BLaER1 (cell line): ENCODE measurements around the gene BCL2L13.
A peak's percentile ranks its signal among the peaks of the same experiment; 100 is the strongest.

Experiments used
- H3K27ac ChIP-seq: shearing (Covaris generic); formaldehyde crosslinking; 2 replicates; pipeline ENCODE4 v1.8.1; 2022
- H3K27me3 ChIP-seq: shearing (Covaris generic); formaldehyde crosslinking; 2 replicates; pipeline ENCODE4 v1.8.1; 2022
- H3K36me3 ChIP-seq: shearing (Covaris generic); formaldehyde crosslinking; 2 replicates; pipeline ENCODE4 v1.8.1; 2022
- H3K4me1 ChIP-seq: shearing (Covaris generic); formaldehyde crosslinking; 2 replicates; pipeline ENCODE4 v1.8.1; 2022
- H3K4me2 ChIP-seq: shearing (Covaris generic); formaldehyde crosslinking; 2 replicates; pipeline ENCODE4 v1.8.1; 2022
- H3K4me3 ChIP-seq: shearing (Covaris generic); formaldehyde crosslinking; 2 replicates; pipeline ENCODE4 v1.8.1; 2022
- H3K9ac ChIP-seq: shearing (Covaris generic); formaldehyde crosslinking; 2 replicates; pipeline ENCODE4 v1.8.1; 2022
- H3K9me3 ChIP-seq: shearing (Covaris generic); formaldehyde crosslinking; 2 replicates; pipeline ENCODE4 v1.8.1; 2022
- H4K20me1 ChIP-seq: shearing (Covaris generic); formaldehyde crosslinking; 2 replicates; pipeline ENCODE4 v1.8.1; 2022
- Cebpa-rat ChIP-seq: shearing (Covaris generic); IDR thresholded peaks from 2 replicates; pipeline ENCODE4 v1.8.1; 2022

BCL2L13 gene

DNA sequence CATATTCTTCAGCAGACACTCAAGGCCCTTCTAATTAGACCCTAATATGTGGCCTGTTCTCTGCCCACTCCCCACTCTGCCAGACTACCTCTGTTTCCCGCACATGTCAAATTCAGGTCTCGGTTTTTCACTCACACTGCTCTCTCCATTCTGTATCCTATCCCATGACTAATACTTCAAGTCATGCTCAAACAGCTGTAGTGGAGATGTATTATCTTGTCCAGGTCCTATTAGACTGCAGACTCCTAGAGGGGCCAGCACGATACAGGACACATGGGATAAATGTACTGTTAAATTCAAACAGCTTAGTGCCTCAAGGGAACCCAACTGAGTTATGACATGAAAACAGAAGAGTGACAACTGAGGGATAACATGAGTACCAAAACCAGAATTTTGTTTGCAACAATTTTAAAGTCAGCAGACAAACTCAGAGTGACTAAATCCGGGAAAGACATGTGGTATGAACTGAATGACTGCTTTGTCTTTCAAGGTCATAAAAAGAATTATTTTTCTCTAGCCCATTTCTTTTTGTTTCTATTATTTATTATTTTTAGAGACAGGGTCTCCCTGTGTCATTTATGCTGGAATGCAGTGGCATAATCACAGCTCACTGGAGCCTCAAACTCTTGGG, 30.6 kb upstream of the BCL2L13 start:
- TF ChIP-seq Cebpa-rat = no peak
- H3K4me3 ChIP-seq = no peak overlapping the region
- peaks cover 95% of the 10 kb centered on the region for H3K36me3 ChIP-seq
- no peaks in the 10 kb centered on the region for H3K27me3 ChIP-seq
- no peak overlapping the region for H3K9ac ChIP-seq
- no peak overlapping the region for H3K27ac ChIP-seq
- H3K4me1 ChIP-seq = peaks cover 11% of the 10 kb centered on the region
- no peak overlapping the region for H3K4me2 ChIP-seq
- H4K20me1 ChIP-seq = peaks cover 23% of the 10 kb centered on the region; the same call in 1 of the 2 replicates
- H3K9me3 ChIP-seq = no peaks in the 10 kb centered on the region

DNA sequence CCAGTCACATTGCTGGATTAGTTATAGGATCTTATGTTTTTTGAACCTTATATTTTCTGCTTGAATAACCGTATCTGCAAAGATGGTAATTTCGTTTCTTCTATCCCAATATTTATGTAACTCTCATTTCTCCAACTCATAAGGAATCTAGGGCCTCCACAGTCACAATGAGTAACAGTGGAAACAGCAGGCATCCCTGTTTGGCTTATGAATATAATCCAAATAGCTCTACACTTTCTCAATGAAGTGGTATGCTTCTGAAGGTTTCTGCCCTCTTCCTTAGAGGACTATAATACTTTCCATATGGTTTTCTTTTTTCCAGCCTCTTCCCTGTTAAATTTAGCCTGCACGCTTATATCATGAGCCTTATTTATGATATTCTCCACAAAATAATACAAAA, 26.5 kb upstream of the BCL2L13 start:
- no peak overlapping the region for H3K27ac ChIP-seq
- H3K4me2 ChIP-seq = no peak overlapping the region
- TF ChIP-seq Cebpa-rat = no peak
- no peak overlapping the region for H3K9ac ChIP-seq
- no peak overlapping the region for H3K4me3 ChIP-seq
- peaks cover 94% of the 10 kb centered on the region for H3K36me3 ChIP-seq
- H4K20me1 ChIP-seq = peaks cover 18% of the 10 kb centered on the region; the same call in 1 of the 2 replicates
- no peaks in the 10 kb centered on the region for H3K4me1 ChIP-seq
- H3K9me3 ChIP-seq = no peaks in the 10 kb centered on the region
- no peaks in the 10 kb centered on the region for H3K27me3 ChIP-seq

DNA sequence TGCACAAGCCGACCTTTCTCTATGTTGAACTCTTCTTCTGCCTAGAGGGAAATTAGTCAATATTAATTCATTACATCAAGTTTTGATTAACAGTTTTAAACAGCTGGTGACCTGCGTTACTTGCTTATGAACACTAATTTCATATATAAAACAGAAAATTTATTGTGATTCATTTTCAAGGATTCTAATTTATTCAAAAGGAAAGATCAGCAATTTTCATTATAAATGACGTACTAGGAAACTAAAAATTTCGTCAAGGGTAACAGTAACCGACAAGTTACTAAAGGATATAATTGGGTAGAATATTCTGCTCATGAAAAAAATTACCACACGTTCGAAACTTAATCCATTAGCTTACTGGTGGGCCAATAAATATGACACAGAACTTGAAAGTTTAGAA, 25.3 kb upstream of the BCL2L13 start:
- Histone ChIP-seq H3K9ac (no peak overlapping the region), H3K9me3 (no peaks in the 10 kb centered on the region), H3K27ac (no peak overlapping the region), H3K4me1 (no peaks in the 10 kb centered on the region), H4K20me1 (peaks cover 18% of the 10 kb centered on the region; the same call in 1 of the 2 replicates), H3K36me3 (peaks cover 94% of the 10 kb centered on the region), H3K4me3 (no peak overlapping the region), H3K27me3 (no peaks in the 10 kb centered on the region), H3K4me2 (no peak overlapping the region)
- no peak for TF ChIP-seq Cebpa-rat

DNA sequence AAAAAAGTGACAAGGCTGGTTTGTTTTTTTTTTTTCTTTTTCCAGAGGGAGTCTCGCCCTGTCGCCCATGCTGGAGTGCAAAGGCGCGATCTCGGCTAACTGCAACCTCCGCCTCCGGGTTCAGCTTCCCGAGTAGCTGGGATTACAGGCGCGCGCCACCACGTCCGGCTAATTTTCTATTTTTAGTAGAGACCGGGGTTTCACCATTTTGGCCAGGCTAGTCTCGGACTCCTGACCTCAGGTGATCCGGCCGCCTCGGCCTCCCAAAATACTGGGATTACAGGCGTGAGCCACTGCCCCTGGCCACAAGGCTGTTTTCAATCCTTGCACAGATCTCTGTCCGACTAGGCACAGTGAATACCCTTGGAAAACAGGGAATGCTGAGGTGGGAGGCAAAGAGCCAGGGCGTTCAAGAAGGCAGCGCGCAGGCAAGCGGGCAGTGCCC, 10.6 kb upstream of the BCL2L13 start:
- peak overlapping the region; percentile 89 for H3K27ac ChIP-seq
- H3K36me3 ChIP-seq = peaks cover 25% of the 10 kb centered on the region
- no peak for TF ChIP-seq Cebpa-rat
- H3K9me3 ChIP-seq = no peaks in the 10 kb centered on the region
- peak overlapping the region; percentile 97 for H3K4me3 ChIP-seq
- H3K27me3 ChIP-seq = no peaks in the 10 kb centered on the region
- peak overlapping the region; percentile 90 for H3K9ac ChIP-seq
- H4K20me1 ChIP-seq = peaks cover 54% of the 10 kb centered on the region
- peak overlapping the region; percentile 97 for H3K4me2 ChIP-seq
- peaks cover 28% of the 10 kb centered on the region for H3K4me1 ChIP-seq

DNA sequence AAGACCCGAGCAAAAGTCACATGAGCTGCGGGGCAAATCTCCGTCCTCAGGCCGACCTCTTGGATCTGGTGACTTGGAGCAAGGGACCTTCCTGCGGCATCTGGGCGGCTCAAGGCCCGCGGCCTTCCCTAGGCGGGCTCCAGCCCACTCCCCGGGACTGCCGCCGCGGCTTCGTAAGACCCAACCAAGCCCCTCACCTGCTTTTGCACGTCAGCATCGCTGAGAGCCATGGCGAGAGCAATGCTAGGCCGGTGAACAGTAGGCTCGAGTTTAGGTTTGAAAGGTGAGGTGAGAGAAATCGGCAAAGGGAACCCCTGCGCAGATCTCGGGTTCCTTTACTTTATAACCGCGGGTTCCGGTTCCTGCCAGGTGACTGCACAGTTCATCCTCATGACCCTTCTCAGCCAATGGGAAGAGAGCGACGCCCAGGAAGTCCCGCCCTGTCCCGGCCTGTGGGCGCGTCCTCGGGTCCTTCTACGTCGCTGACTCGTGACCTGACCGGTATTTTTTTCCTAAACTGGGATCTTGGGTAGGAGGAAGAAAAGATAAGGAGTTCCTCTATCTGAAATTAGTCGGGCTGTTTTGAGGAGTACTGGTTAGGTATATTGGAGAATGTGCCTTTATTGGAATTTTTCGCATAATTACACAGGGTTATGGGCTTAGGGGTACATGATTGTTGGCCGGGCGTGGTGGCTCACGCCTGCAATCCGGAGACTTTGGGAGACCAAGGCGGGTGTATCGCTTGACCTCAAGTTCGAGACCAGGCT, 10.0 kb upstream of the BCL2L13 start, which contains the start of gene ATP6V1E1:
TSS of gene ATP6V1E1 (minus strand) at position 344 of the 767 bp plus-strand sequence. CDS start at position 230, 114 bp downstream.
- TF ChIP-seq Cebpa-rat = no peak
- H3K4me3 ChIP-seq = peak within 1 kb of the TSS; percentile 97
- H3K9ac ChIP-seq = peak within 1 kb of the TSS; percentile 90
- H3K27ac ChIP-seq = peak within 1 kb of the TSS; percentile 89
- H3K36me3 ChIP-seq = peaks cover 19% of the 10 kb centered on the region
- no peaks in the 10 kb centered on the region for H3K27me3 ChIP-seq
- peak within 1 kb of the TSS; percentile 97 for H3K4me2 ChIP-seq
- peaks cover 48% of the 10 kb centered on the region for H4K20me1 ChIP-seq
- H3K9me3 ChIP-seq = no peaks in the 10 kb centered on the region
- H3K4me1 ChIP-seq = peaks cover 28% of the 10 kb centered on the region

DNA sequence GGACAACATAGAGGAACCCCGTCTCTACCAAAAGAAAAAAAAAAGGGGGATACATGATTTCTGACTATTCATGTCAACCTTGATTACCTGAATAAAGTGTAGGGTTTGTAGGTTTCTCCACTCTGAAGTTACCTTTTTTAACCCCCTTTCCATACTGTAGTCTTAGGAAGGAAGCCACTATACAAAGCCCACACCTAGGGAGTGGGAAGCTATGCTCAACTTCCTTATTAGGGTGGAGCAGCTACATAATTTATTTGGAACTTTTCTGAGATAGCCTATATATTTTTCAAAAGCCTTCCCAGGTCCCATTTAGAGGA, 9.4 kb upstream of the BCL2L13 start:
- peaks cover 28% of the 10 kb centered on the region for H3K4me1 ChIP-seq
- TF ChIP-seq Cebpa-rat = no peak
- no peaks in the 10 kb centered on the region for H3K9me3 ChIP-seq
- peaks cover 15% of the 10 kb centered on the region for H3K36me3 ChIP-seq
- peaks cover 42% of the 10 kb centered on the region for H4K20me1 ChIP-seq
- peak overlapping the region; percentile 89 for H3K4me2 ChIP-seq
- H3K27me3 ChIP-seq = no peaks in the 10 kb centered on the region
- H3K27ac ChIP-seq = peak overlapping the region; percentile 89
- peak overlapping the region; percentile 90 for H3K9ac ChIP-seq
- H3K4me3 ChIP-seq = peak overlapping the region; percentile 97

DNA sequence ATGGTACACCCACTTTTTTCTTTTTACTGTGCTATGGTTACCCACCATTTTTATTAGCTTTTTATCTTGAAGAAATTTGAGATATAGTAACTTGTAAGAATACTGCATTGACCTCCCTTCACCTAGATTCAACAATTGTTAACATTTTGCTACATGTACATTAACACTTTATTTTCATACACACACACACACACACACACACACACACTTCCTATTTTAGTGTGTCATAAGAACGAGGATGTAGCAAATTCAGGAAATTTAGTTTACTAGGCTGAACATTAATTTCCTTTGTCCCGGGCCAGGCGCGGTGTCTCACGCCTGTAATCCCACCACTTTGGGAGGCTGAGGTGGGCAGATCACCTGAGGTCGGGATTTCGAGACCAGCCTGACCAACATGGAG, 8.9 kb upstream of the BCL2L13 start:
- no peaks in the 10 kb centered on the region for H3K9me3 ChIP-seq
- H3K27ac ChIP-seq = no peak overlapping the region
- peak overlapping the region; percentile 97 for H3K4me3 ChIP-seq
- peaks cover 10% of the 10 kb centered on the region for H3K36me3 ChIP-seq
- H4K20me1 ChIP-seq = peaks cover 37% of the 10 kb centered on the region
- H3K9ac ChIP-seq = no peak overlapping the region
- no peaks in the 10 kb centered on the region for H3K27me3 ChIP-seq
- peaks cover 28% of the 10 kb centered on the region for H3K4me1 ChIP-seq
- peak overlapping the region; percentile 89 for H3K4me2 ChIP-seq
- TF ChIP-seq Cebpa-rat = no peak

DNA sequence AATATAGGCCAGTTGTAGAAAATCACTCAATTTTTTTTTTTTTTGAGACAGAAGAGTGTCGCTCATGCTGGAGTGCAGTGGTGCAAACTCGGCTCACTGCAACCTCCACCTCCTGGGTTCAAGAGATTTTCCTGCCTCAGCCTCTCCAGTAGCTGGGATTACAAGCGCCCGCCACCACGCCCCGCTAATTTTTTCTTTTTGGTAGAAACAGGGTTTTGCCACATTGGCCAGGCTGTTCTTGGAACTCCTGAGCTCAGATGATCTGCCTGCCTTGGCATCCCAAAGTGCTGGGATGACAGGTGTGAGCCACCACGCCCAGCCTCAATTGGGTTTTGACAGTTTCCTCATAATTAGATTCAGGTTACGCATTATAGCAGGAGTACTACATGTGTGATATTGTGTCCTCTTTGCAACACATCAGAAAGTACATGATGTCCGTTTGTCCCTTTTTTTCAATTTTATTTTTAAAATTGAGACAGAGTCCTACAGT, 7.4 kb upstream of the BCL2L13 start:
- H3K36me3 ChIP-seq = no peaks in the 10 kb centered on the region
- no peak overlapping the region for H3K27ac ChIP-seq

DNA sequence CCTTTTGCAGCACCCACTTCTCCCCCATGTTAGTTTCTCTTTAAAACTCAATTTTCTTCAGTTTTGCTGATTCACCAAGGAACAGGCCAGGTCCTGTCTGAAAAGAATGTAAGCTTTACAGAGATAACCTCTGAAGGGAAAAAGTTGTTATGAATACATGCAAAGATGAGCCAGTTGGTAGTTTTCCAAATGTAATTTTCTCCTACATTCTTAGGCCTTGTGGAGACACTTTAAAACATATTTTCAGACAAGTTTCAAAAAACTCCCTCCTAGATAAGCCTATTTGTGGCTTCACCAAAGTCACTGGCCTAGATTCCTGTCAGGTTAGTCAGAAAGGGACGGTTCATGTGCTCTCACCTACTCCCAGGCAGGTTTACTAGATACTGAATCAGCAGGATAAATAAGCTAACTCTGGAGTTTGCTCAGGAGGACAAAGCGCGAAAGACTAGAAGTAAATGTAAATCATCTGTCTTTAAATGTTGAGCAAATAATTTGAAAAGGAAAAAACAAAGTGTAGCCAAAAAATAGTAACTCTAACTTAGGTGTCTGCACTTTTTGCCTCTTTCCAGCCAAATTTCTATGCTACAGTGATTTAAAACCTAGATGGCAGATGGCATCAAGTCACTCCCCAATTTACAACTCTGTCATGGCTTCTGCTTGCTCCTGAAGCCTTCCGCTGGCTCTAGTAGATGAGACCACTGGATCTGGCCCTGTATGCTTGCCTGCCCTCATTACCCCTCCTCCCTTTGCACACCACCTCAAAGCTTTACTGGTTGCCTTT, 5.2 kb upstream of the BCL2L13 start:
- Histone ChIP-seq H3K27ac (no peak overlapping the region), H4K20me1 (no peaks in the 10 kb centered on the region), H3K36me3 (no peaks in the 10 kb centered on the region), H3K4me1 (peaks cover 19% of the 10 kb centered on the region), H3K9me3 (no peaks in the 10 kb centered on the region), H3K9ac (no peak overlapping the region), H3K4me2 (no peak overlapping the region), H3K27me3 (no peaks in the 10 kb centered on the region), H3K4me3 (no peak overlapping the region)
- TF ChIP-seq Cebpa-rat = no peak

More for the DNA sequence above, 7.4 kb upstream of the BCL2L13 start:
- Histone ChIP-seq H3K27me3 (no peaks in the 10 kb centered on the region), H3K9me3 (no peaks in the 10 kb centered on the region), H3K9ac (no peak overlapping the region), H3K4me2 (no peak overlapping the region), H4K20me1 (peaks cover 23% of the 10 kb centered on the region), H3K4me3 (no peak overlapping the region), H3K4me1 (peaks cover 28% of the 10 kb centered on the region)
- TF ChIP-seq Cebpa-rat = no peak
